Endothelial cell of umbilical vein (primary cell): ENCODE data around the gene BSPRY. TPM values are rescaled to one million over a fixed set of nuclear protein-coding genes. Genes with fewer than 3 reads are reported as not detected.

Experiments
- BruUV-seq: library from RNA; stranded (reverse); fragments of 400-500 nt; replicated peaks from 2 replicates; lab custom pipeline; 2021; lab: Mats Ljungman, UMichigan
- CTCF ChIA-PET: fragments of 300-600, 350-600 bp; sonication (Branson Sonifier 250); formaldehyde crosslinking; loops from one replicate; lab custom pipeline; 2021; ENCODE audit warnings: antibody characterized with exemption, inconsistent platforms; lab: Charles Lee
- POLR2A ChIA-PET: fragments of 300-600, 350-600 bp; sonication (Branson Sonifier 250); formaldehyde crosslinking; loops from one replicate; lab custom pipeline; 2021; ENCODE audit warnings: antibody characterized with exemption, inconsistent platforms; lab: Charles Lee
- DNase-seq: peaks from one replicate; pipeline ENCODE4 v3.0.0-alpha.2; 2011; ENCODE audit warnings: low read depth, low spot score
- FAIRE-seq: peaks from 2 replicates; lab custom pipeline; 2011; peaks lifted over from hg19 to GRCh38; lab: Jason Lieb, UNC
- H2AFZ ChIP-seq: 2 replicates; pipeline ENCODE4 v1.6.0; 2012; ENCODE audit warnings: low read depth, low read length, control low read depth, inconsistent platforms
- H3K27ac ChIP-seq: 2 replicates; pipeline ENCODE4 v1.5.1; 2011; ENCODE audit warnings: low read depth, mild to moderate bottlenecking, control low read depth, low read length, moderate library complexity; ENCODE audit not compliant: insufficient read depth
- H3K27me3 ChIP-seq, 2 experiments: 2 replicates each; pipeline versions ENCODE4 v1.6.0 to v1.6.1; 2011; ENCODE audit warnings: low read length in 2 of 2, mixed read lengths in 1 of 2; ENCODE audit not compliant: control insufficient read depth in 2 of 2, insufficient read depth in 2 of 2
- H3K36me3 ChIP-seq, 2 experiments: 2 replicates in 1 of 2; 3 replicates in 1 of 2; pipeline ENCODE4 v1.5.1; 2011; ENCODE audit warnings: low read length in 2 of 2, mild to moderate bottlenecking in 1 of 2, moderate library complexity in 1 of 2; ENCODE audit not compliant: control insufficient read depth in 2 of 2, insufficient read depth in 2 of 2; ENCODE audit errors: extremely low read depth in 1 of 2
- H3K4me1 ChIP-seq: 3 replicates; pipeline ENCODE4 v1.5.1; 2011; ENCODE audit warnings: mild to moderate bottlenecking, low read length; ENCODE audit not compliant: control insufficient read depth, insufficient read depth; ENCODE audit errors: extremely low read depth
- H3K4me2 ChIP-seq: 2 replicates; pipeline ENCODE4 v1.6.1; 2011; ENCODE audit warnings: low read length, control low read depth, mixed read lengths; ENCODE audit not compliant: insufficient read depth
- H3K4me3 ChIP-seq, 3 experiments: fragments of 200-600 bp in 1 of 3; sonication (generic), shearing (Covaris generic) in 1 of 3; replicated peaks in 1 of 3; 2 replicates each; pipeline ENCODE4 v1.5.1; 2011 to 2016; ENCODE audit warnings: control low read depth in 3 of 3, low read length in 3 of 3, mild to moderate bottlenecking in 2 of 3, inconsistent platforms in 1 of 3, low read depth in 1 of 3, moderate library complexity in 1 of 3; ENCODE audit not compliant: insufficient read depth in 1 of 3
- H3K79me2 ChIP-seq: 2 replicates; pipeline ENCODE4 v1.6.0; 2012; ENCODE audit warnings: low read length, inconsistent platforms; ENCODE audit not compliant: control insufficient read depth, insufficient read depth
- H3K9ac ChIP-seq: replicated peaks from 2 replicates; pipeline ENCODE3; 2011; ENCODE audit warnings: low read length, control low read depth; ENCODE audit not compliant: insufficient read depth; ENCODE audit errors: extremely low read depth
- H3K9me1 ChIP-seq: replicated peaks from 3 replicates; pipeline ENCODE4 v1.6.0; 2011; ENCODE audit warnings: mild to moderate bottlenecking, low read length; ENCODE audit not compliant: control insufficient read depth, insufficient read depth; ENCODE audit errors: extremely low read depth
- H3K9me3 ChIP-seq: replicated peaks from 2 replicates; pipeline ENCODE4 v1.5.1; 2012; ENCODE audit warnings: low read length, inconsistent platforms; ENCODE audit not compliant: control insufficient read depth, insufficient read depth
- H4K20me1 ChIP-seq: replicated peaks from 2 replicates; pipeline ENCODE3; 2011; ENCODE audit warnings: mild to moderate bottlenecking, low read length; ENCODE audit not compliant: control insufficient read depth, insufficient read depth; ENCODE audit errors: extremely low read depth
- CTCF ChIP-seq, 2 donors: IDR thresholded peaks; 1 replicate in 1 of 2; 2 replicates in 1 of 2; pipeline ENCODE4 v1.5.1; 2011; ENCODE audit warnings: low read length in 2 of 2, mild to moderate bottlenecking in 2 of 2, moderate library complexity in 2 of 2, control low read depth in 1 of 2, inconsistent platforms in 1 of 2, low read depth in 1 of 2; ENCODE audit not compliant: insufficient read depth in 1 of 2; ENCODE audit errors: extremely low read depth in 1 of 2
- EZH2 ChIP-seq: IDR thresholded peaks from 2 replicates; pipeline ENCODE4 v1.6.1; 2012; ENCODE audit warnings: borderline replicate concordance, low read depth, mild to moderate bottlenecking, moderate library complexity, low read length, inconsistent platforms; ENCODE audit not compliant: severe bottlenecking
- FOS ChIP-seq: IDR thresholded peaks from 2 replicates; pipeline ENCODE4 v1.6.1; 2011; ENCODE audit warnings: mild to moderate bottlenecking, low read length, moderate library complexity, borderline replicate concordance; ENCODE audit not compliant: insufficient read depth
- GATA2 ChIP-seq: IDR thresholded peaks from 2 replicates; pipeline ENCODE4 v1.7.0; 2011; ENCODE audit warnings: low read depth, mild to moderate bottlenecking, moderate library complexity, mixed read lengths, low read length; ENCODE audit not compliant: insufficient read length, insufficient read depth
- JUN ChIP-seq: IDR thresholded peaks from 2 replicates; pipeline ENCODE4 v1.6.1; 2011; ENCODE audit warnings: borderline replicate concordance, low read depth; ENCODE audit not compliant: insufficient read length, insufficient read depth
- MAX ChIP-seq: IDR thresholded peaks from 2 replicates; pipeline ENCODE4 v1.6.1; 2011; ENCODE audit not compliant: insufficient read depth, insufficient read length
- MYC ChIP-seq: IDR thresholded peaks from one replicate; pipeline ENCODE4 v1.6.1; 2011; ENCODE audit warnings: mild to moderate bottlenecking, low read depth, low read length
- POLR2A ChIP-seq: IDR thresholded peaks from 2 replicates; pipeline ENCODE4 v1.6.1; 2012; ENCODE audit warnings: low read depth, mild to moderate bottlenecking, control low read depth, low read length
- POLR2AphosphoS5 ChIP-seq: IDR thresholded peaks from 2 replicates; pipeline ENCODE4 v1.6.1; 2012; ENCODE audit warnings: low read depth, mild to moderate bottlenecking, control low read depth, low read length, moderate library complexity; ENCODE audit not compliant: insufficient read depth
- dilution Hi-C: fragments of 300-500 bp; cut with MboI; formaldehyde crosslinking; loops from one replicate; pipeline ENCODE4 v1.15.0; 2019; ENCODE audit warnings: low sequenced_read_pairs; ENCODE audit not compliant: extremely low pct_ligation_motif_present
- intact Hi-C: fragments of 100-400 bp; cut with micrococcal nuclease; formaldehyde crosslinking; loops from one replicate; pipeline ENCODE4 v1.10.0; 2022
- polyA plus RNA-seq, 4 experiments: library from polyadenylated mRNA; depleted of rRNA in 3 of 4; stranded (reverse) in 3 of 4; unstranded in 1 of 4; fragments of >200 nt; gene quantifications; 2 replicates each; pipeline versions ENCODE4 v1.2.1 to v1.2.3, GENCODE V29; 2011 to 2012; ENCODE audit warnings: missing spikeins in 1 of 4
- total RNA-seq: library from RNA; stranded (reverse); gene quantifications from 2 replicates; pipeline ENCODE4 v1.2.3, GENCODE V29; 2021

The BSPRY gene
- total and polyA plus RNA-seq, 2 donors (not counting 3 experiments of a cell fraction or from before 2014, with no cell fraction given), result not detected

GRCh38 chr9:113375057-113376023 lies 26.0 kb downstream of the BSPRY start:
- intact Hi-C loops (no loop called here), dilution Hi-C loops (no loop called here)
- Histone ChIP-seq H3K27ac (no peak overlapping the region), H3K27me3 (no peaks in the 10 kb centered on the region), H3K36me3 (peaks cover 0 to 7% of the 10 kb centered on the region in 2 experiments), H3K4me3 (no peak overlapping the region), H2AFZ (no peak overlapping the region), H3K9me1 (no peaks in the 10 kb centered on the region), H3K9me3 (no peaks in the 10 kb centered on the region), H4K20me1 (no peaks in the 10 kb centered on the region), H3K79me2 (no peaks in the 10 kb centered on the region), H3K9ac (no peak overlapping the region), H3K4me2 (no peak overlapping the region), H3K4me1 (no peaks in the 10 kb centered on the region)
- ChIA-PET CTCF (interaction anchor here (0.9 kb wide), 1 partner anchor 35 kb away, joined by 3 read pairs; the partner anchor contains the start of genes C9orf43 and POLE3), POLR2A (no interaction called here)
- DNase-seq, result no peak
- TSS peak; percentile 19 for BruUV-seq
- no peak for FAIRE-seq
- no peak for TF ChIP-seq MAX
- TF ChIP-seq CTCF (IDR thresholded peaks at IDR 0.05; ENCODE audit: extremely low read depth in 1 of 2, insufficient read depth in 1 of 2, low read depth in 1 of 2, low read length in 2 of 2), result no peak
- TF ChIP-seq EZH2, result no peak
- TF ChIP-seq MYC, result no peak
- no peak for TF ChIP-seq POLR2AphosphoS5
- no peak for TF ChIP-seq JUN
- no peak for TF ChIP-seq POLR2A
- TF ChIP-seq GATA2, result no peak
- no peak for TF ChIP-seq FOS
